H1 (cell line): Measurements from ENCODE around the gene DIO3.

Experiments
- CTCF ChIP-seq, 3 experiments: IDR thresholded peaks; 1 replicate in 2 of 3; 2 replicates in 1 of 3; pipeline versions ENCODE4 v1.5.1 to v1.6.1; 2011; ENCODE audit warnings: low read length in 3 of 3, mild to moderate bottlenecking in 3 of 3, inconsistent platforms in 2 of 3, low read depth in 1 of 3, moderate library complexity in 1 of 3; ENCODE audit not compliant: insufficient read depth in 1 of 3; ENCODE audit errors: control extremely low read depth in 1 of 3
- EZH2 ChIP-seq: fragments of 200-600 bp; sonication (generic); IDR thresholded peaks from 2 replicates; pipeline ENCODE4 v1.7.1; 2012; ENCODE audit warnings: low read depth, mild to moderate bottlenecking, moderate library complexity, low read length, inconsistent platforms; ENCODE audit not compliant: severe bottlenecking
- GABPA ChIP-seq: IDR thresholded peaks from 2 replicates; pipeline ENCODE4 v1.6.1; 2011; ENCODE audit warnings: mild to moderate bottlenecking, low read length, moderate library complexity, borderline replicate concordance; ENCODE audit not compliant: insufficient read depth
- YY1 ChIP-seq: IDR thresholded peaks from 2 replicates; pipeline ENCODE4 v1.6.1; 2011; ENCODE audit warnings: low read depth, mild to moderate bottlenecking, low read length

- TF ChIP-seq CTCF (IDR thresholded peaks at IDR 0.05; ENCODE audit: control extremely low read depth in 1 of 3, insufficient read depth in 1 of 3, low read depth in 1 of 3, low read length in 3 of 3) (no peak), YY1 (no peak), EZH2 (no peak), GABPA (no peak)
Observed at GRCh38 chr14:101558739-101559240, 2.5 kb upstream of the DIO3 start.
